Measurements from ENCODE around the gene ATP8B1.

Gene ATP8B1

DNA sequence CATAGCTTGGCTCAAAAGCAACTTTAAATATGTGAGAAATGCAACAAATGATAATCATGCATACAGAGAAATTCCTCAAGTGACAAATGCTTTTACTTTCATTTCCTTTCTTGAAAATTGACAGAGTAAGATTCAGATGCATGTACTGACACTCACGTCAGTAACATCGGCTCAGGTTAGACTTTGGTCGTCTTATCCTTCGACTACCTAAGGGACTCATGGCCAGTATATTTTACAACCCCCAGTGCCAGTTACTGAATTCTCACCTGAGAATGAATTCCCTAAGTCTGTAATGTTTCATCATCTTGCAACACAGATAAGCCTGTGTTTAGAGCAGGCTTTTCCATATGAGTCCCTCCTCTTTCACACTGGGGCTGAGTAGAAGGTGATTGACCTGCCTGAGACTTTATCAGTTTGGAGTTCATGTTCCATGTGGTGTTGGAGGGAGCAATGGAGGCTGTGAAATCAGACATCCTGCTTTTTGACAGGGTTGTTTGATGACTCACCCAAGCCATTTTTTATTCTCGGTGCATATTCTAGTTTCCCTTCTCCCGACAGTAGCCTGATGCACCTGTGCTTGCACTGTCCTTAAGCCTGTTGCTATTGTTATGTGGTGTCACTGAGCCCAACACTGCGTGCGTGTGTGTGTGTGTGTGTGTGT is 30.5 kb upstream of the ATP8B1 start:
- no peak for DNase-seq (ENCODE audit: low read depth in 1 of 2, low spot score in 1 of 2)
- TF ChIP-seq, protein P1, sequence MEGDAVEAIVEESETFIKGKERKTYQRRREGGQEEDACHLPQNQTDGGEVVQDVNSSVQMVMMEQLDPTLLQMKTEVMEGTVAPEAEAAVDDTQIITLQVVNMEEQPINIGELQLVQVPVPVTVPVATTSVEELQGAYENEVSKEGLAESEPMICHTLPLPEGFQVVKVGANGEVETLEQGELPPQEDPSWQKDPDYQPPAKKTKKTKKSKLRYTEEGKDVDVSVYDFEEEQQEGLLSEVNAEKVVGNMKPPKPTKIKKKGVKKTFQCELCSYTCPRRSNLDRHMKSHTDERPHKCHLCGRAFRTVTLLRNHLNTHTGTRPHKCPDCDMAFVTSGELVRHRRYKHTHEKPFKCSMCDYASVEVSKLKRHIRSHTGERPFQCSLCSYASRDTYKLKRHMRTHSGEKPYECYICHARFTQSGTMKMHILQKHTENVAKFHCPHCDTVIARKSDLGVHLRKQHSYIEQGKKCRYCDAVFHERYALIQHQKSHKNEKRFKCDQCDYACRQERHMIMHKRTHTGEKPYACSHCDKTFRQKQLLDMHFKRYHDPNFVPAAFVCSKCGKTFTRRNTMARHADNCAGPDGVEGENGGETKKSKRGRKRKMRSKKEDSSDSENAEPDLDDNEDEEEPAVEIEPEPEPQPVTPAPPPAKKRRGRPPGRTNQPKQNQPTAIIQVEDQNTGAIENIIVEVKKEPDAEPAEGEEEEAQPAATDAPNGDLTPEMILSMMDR (IDR thresholded peaks at IDR 0.05; ENCODE audit: insufficient read depth, low read length), result no peak
- TF ChIP-seq POLR2AphosphoS5 (IDR thresholded peaks at IDR 0.05; ENCODE audit: low read depth) (no peak), GABPA (IDR thresholded peaks at IDR 0.05; ENCODE audit: low read depth) (no peak), SPI1 (IDR thresholded peaks at IDR 0.05; ENCODE audit: borderline replicate concordance, low read depth) (no peak)
- TF ChIP-seq, protein P2, sequence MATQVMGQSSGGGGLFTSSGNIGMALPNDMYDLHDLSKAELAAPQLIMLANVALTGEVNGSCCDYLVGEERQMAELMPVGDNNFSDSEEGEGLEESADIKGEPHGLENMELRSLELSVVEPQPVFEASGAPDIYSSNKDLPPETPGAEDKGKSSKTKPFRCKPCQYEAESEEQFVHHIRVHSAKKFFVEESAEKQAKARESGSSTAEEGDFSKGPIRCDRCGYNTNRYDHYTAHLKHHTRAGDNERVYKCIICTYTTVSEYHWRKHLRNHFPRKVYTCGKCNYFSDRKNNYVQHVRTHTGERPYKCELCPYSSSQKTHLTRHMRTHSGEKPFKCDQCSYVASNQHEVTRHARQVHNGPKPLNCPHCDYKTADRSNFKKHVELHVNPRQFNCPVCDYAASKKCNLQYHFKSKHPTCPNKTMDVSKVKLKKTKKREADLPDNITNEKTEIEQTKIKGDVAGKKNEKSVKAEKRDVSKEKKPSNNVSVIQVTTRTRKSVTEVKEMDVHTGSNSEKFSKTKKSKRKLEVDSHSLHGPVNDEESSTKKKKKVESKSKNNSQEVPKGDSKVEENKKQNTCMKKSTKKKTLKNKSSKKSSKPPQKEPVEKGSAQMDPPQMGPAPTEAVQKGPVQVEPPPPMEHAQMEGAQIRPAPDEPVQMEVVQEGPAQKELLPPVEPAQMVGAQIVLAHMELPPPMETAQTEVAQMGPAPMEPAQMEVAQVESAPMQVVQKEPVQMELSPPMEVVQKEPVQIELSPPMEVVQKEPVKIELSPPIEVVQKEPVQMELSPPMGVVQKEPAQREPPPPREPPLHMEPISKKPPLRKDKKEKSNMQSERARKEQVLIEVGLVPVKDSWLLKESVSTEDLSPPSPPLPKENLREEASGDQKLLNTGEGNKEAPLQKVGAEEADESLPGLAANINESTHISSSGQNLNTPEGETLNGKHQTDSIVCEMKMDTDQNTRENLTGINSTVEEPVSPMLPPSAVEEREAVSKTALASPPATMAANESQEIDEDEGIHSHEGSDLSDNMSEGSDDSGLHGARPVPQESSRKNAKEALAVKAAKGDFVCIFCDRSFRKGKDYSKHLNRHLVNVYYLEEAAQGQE (IDR thresholded peaks at IDR 0.05; ENCODE audit: insufficient replicate concordance, low read depth), result no peak
- Histone ChIP-seq H3K4me3 (replicated peaks; ENCODE audit: insufficient read depth, low read length) (no peak overlapping the region), H3K27me3 (ENCODE audit: insufficient read depth, poor library complexity, severe bottlenecking) (no peaks in the 10 kb centered on the region), H3K27ac (replicated peaks) (no peak overlapping the region)

DNA sequence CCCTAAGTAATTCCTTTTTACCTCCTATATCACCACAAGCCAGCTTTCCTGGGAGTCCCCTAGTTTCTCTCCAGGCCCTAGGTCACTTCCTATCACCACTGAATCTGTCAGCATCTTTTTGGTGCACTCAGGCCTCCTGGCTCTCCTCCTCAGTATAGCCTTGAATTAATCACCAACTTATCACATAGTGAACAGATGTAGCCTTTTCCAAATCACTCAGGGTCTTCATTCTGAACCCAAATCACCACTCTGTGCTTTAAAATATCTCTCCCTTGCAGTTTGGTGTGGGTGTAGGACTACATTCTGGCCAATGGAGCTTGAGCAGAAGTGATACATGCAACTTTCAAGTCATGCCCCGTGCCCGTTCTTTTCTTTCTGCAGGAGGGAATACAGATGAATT is 29.6 kb upstream of the ATP8B1 start:
- H3K4me3 ChIP-seq (replicated peaks; ENCODE audit: insufficient read depth, low read length), result no peak overlapping the region
- TF ChIP-seq, protein P1 (IDR thresholded peaks at IDR 0.05; ENCODE audit: insufficient read depth, low read length), result no peak
- TF ChIP-seq SPI1 (IDR thresholded peaks at IDR 0.05; ENCODE audit: borderline replicate concordance, low read depth), result no peak
- TF ChIP-seq GABPA (IDR thresholded peaks at IDR 0.05; ENCODE audit: low read depth), result no peak
- TF ChIP-seq POLR2AphosphoS5 (IDR thresholded peaks at IDR 0.05; ENCODE audit: low read depth), result no peak
- TF ChIP-seq, protein P2 (IDR thresholded peaks at IDR 0.05; ENCODE audit: insufficient replicate concordance, low read depth), result no peak
- no peak for DNase-seq (ENCODE audit: low read depth in 1 of 2, low spot score in 1 of 2)
- H3K27me3 ChIP-seq (ENCODE audit: insufficient read depth, poor library complexity, severe bottlenecking), result no peaks in the 10 kb centered on the region
- no peak overlapping the region for H3K27ac ChIP-seq (replicated peaks)

DNA sequence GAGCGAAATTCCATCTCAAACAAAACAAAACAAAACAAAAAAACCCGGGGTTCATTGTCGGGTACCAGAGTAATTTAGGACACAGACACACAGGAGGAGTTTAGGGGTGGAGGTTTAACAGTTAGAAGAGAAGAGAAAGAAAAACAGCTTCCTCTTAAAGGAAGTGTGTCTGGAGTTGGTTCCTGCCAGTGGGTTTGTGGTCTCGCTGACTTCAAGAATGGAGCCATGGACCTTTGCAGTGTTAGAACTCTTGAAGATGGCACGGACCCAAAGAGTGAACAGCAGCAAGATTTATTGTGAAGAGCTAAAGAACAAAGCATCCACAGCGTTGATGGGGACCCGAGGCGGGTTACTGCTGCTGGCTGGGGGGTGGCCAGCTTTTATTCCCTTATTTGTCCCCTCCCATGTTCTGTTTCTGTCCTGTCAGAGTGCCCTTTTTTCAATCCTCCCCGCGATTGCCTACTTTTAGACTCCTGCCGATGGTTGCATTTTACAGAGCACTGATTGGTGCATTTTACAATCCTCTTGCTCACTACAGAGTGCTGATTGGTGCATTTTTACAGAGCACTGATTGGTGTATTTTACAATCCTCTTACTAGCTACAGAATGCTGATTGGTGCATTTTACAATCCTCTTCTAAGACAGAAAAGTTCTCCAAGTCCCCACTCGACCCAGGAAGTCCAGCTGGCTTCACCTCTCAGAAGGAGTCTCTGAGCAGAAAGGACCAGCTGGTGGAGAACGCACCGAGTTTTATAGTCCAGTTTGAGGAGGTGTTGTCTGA is 28.7 kb upstream of the ATP8B1 start:
- peak in 1 of 2 experiments; percentile 14 for DNase-seq (ENCODE audit: low read depth in 1 of 2, low spot score in 1 of 2)
- H3K27ac ChIP-seq (replicated peaks), result no peak overlapping the region
- H3K27me3 ChIP-seq (ENCODE audit: insufficient read depth, poor library complexity, severe bottlenecking), result no peaks in the 10 kb centered on the region
- TF ChIP-seq POLR2AphosphoS5 (IDR thresholded peaks at IDR 0.05; ENCODE audit: low read depth) (no peak), SPI1 (IDR thresholded peaks at IDR 0.05; ENCODE audit: borderline replicate concordance, low read depth) (no peak), GABPA (IDR thresholded peaks at IDR 0.05; ENCODE audit: low read depth) (no peak)
- TF ChIP-seq, protein P2 (IDR thresholded peaks at IDR 0.05; ENCODE audit: insufficient replicate concordance, low read depth), result no peak
- TF ChIP-seq, protein P1 (IDR thresholded peaks at IDR 0.05; ENCODE audit: insufficient read depth, low read length), result no peak
- H3K4me3 ChIP-seq (replicated peaks; ENCODE audit: insufficient read depth, low read length), result no peak overlapping the region
